SU-DHL-6 (cell line): ENCODE results near the gene ZNF74.

Experiments used
- H2AFZ ChIP-seq: fragments of 200-600 bp; sonication (generic); 2 replicates; pipeline ENCODE4 v1.6.1; 2014; ENCODE audit warnings: low read depth, mild to moderate bottlenecking, moderate library complexity, mixed read lengths, antibody characterized with exemption, low read length; ENCODE audit not compliant: severe bottlenecking
- H3F3A ChIP-seq: fragments of 200-600 bp; shearing (Covaris generic); 2 replicates; pipeline ENCODE4 v1.6.0; 2016; ENCODE audit warnings: antibody characterized with exemption, mild to moderate bottlenecking; ENCODE audit not compliant: insufficient read depth
- H3K27ac ChIP-seq: fragments of 200-600 bp; sonication (generic); 2 replicates; pipeline ENCODE4 v1.5.1; 2016; ENCODE audit warnings: low read depth, mild to moderate bottlenecking, low read length, moderate library complexity, mixed read lengths
- H3K27me3 ChIP-seq: fragments of 200-600 bp; sonication (generic), shearing (Covaris generic); 2 replicates; pipeline ENCODE4 v1.6.0; 2014; ENCODE audit warnings: mild to moderate bottlenecking, low read length
- H3K36me3 ChIP-seq: fragments of 200-600 bp; sonication (generic); 2 replicates; pipeline ENCODE4 v1.6.1; 2014; ENCODE audit warnings: mild to moderate bottlenecking, low read length, mixed read lengths
- H3K4me2 ChIP-seq: fragments of 300-600, 200-600 bp; shearing (Covaris generic), sonication (generic); 2 replicates; pipeline ENCODE4 v1.6.0; 2014; ENCODE audit warnings: low read length, low read depth, mild to moderate bottlenecking; ENCODE audit not compliant: poor library complexity, severe bottlenecking
- H3K4me3 ChIP-seq: fragments of 200-600 bp; sonication (generic); 2 replicates; pipeline ENCODE4 v1.5.1; 2014; ENCODE audit warnings: antibody characterized with exemption, low read length, mild to moderate bottlenecking, mixed read lengths; ENCODE audit not compliant: insufficient read depth, poor library complexity, severe bottlenecking
- H3K79me2 ChIP-seq: fragments of 200-600 bp; sonication (generic); 2 replicates; pipeline ENCODE4 v1.6.1; 2014; ENCODE audit warnings: mild to moderate bottlenecking, low read length, moderate library complexity; ENCODE audit not compliant: insufficient read depth
- H3K9ac ChIP-seq: fragments of 200-600 bp; sonication (generic); 2 replicates; pipeline ENCODE4 v1.7.0; 2014; ENCODE audit warnings: mild to moderate bottlenecking, low read length
- H3K9me2 ChIP-seq: fragments of 200-600 bp; sonication (generic); replicated peaks from 2 replicates; pipeline ENCODE4 v1.6.1; 2014; ENCODE audit warnings: low read length; ENCODE audit not compliant: insufficient read depth
- H3K9me3 ChIP-seq: fragments of 200-600 bp; sonication (generic); 2 replicates; pipeline ENCODE4 v1.6.1; 2014; ENCODE audit warnings: low read length, mixed read lengths; ENCODE audit not compliant: insufficient read depth
- H4K20me1 ChIP-seq: fragments of 200-600 bp; sonication (generic); 2 replicates; pipeline ENCODE4 v1.6.1; 2014; ENCODE audit warnings: low read depth, mild to moderate bottlenecking, antibody characterized with exemption, low read length, moderate library complexity, mixed read lengths
- CTCF ChIP-seq: fragments of 200-600 bp; sonication (generic); IDR thresholded peaks from one replicate; pipeline ENCODE4 v1.5.1; 2017; ENCODE audit warnings: antibody characterized with exemption, mild to moderate bottlenecking, low read length, moderate library complexity; ENCODE audit not compliant: insufficient read depth, poor library complexity, severe bottlenecking
- EZH2phosphoT487 ChIP-seq: fragments of 200-600 bp; sonication (generic), shearing (Covaris generic); conservative IDR thresholded peaks from 2 replicates; pipeline ENCODE4 v1.6.1; 2018; ENCODE audit warnings: mild to moderate bottlenecking, antibody characterized with exemption, low read length, moderate library complexity, mixed read lengths

Gene ZNF74

GRCh38 chr22:20405931-20406685 is 12.2 kb downstream of the ZNF74 start:
- no peak for TF ChIP-seq CTCF
- no peak for TF ChIP-seq EZH2phosphoT487
- H3K4me3 ChIP-seq, result no peak overlapping the region
- no peak overlapping the region for H3K9ac ChIP-seq
- no peaks in the 10 kb centered on the region for H3K27me3 ChIP-seq
- H3K36me3 ChIP-seq, result no peaks in the 10 kb centered on the region
- no peak overlapping the region for H3K4me2 ChIP-seq
- H4K20me1 ChIP-seq, result no peaks in the 10 kb centered on the region
- H3F3A ChIP-seq, result no peaks in the 10 kb centered on the region
- H3K27ac ChIP-seq, result no peak overlapping the region
- no peak overlapping the region for H2AFZ ChIP-seq
- H3K9me3 ChIP-seq, result no peaks in the 10 kb centered on the region
- no peaks in the 10 kb centered on the region for H3K79me2 ChIP-seq
- H3K9me2 ChIP-seq, result no peaks in the 10 kb centered on the region

DNA sequence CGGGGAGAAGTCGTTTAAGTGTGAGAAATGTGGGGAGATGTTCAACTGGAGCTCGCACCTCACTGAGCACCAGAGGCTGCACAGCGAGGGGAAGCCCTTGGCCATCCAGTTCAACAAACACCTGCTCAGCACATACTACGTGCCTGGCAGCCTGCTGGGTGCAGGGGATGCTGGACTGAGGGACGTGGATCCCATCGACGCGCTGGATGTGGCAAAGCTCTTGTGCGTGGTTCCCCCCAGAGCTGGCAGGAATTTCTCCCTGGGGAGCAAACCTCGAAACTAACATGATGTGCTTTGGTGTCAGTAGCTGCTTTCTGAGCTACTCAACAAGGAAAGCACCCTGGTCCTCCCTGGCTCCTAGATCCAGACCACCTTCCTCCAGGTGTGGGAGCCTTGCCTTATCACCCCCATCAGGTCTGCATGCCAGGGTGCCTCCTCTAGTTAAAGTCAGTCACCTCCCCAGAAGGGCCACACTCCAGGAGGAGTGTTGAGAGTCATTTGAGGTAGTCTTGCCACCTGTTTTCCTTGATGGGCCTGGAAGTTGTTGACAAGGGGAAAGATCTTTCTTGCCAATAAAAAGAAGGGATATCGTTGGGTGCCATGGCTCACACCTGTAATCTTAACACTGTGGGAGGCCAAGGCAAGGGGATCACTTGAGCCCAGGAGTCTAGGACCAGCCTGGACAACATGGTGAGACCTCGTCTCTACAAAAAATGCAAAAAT is 12.9 kb downstream of the ZNF74 start:
- H3K36me3 ChIP-seq, result no peaks in the 10 kb centered on the region
- no peak overlapping the region for H3K9ac ChIP-seq
- no peaks in the 10 kb centered on the region for H3K9me2 ChIP-seq
- H3K9me3 ChIP-seq, result no peaks in the 10 kb centered on the region
- H3K4me2 ChIP-seq, result no peak overlapping the region
- no peaks in the 10 kb centered on the region for H3K27me3 ChIP-seq
- no peaks in the 10 kb centered on the region for H4K20me1 ChIP-seq
- TF ChIP-seq EZH2phosphoT487, result no peak
- no peak for TF ChIP-seq CTCF
- no peak overlapping the region for H3K4me3 ChIP-seq
- H2AFZ ChIP-seq, result no peak overlapping the region
- H3F3A ChIP-seq, result no peaks in the 10 kb centered on the region
- no peaks in the 10 kb centered on the region for H3K79me2 ChIP-seq
- no peak overlapping the region for H3K27ac ChIP-seq

- no peak overlapping the region for H2AFZ ChIP-seq
- H3K9me2 ChIP-seq, result no peaks in the 10 kb centered on the region
- H3F3A ChIP-seq, result no peaks in the 10 kb centered on the region
- no peaks in the 10 kb centered on the region for H3K27me3 ChIP-seq
- no peaks in the 10 kb centered on the region for H3K36me3 ChIP-seq
- no peak for TF ChIP-seq CTCF
- TF ChIP-seq EZH2phosphoT487, result no peak
- H3K27ac ChIP-seq, result no peak overlapping the region
- H4K20me1 ChIP-seq, result no peaks in the 10 kb centered on the region
- no peaks in the 10 kb centered on the region for H3K9me3 ChIP-seq
- no peaks in the 10 kb centered on the region for H3K79me2 ChIP-seq
- no peak overlapping the region for H3K4me3 ChIP-seq
- H3K9ac ChIP-seq, result no peak overlapping the region
- H3K4me2 ChIP-seq, result no peak overlapping the region
Measured at GRCh38 chr22:20407829-20408228, 13.9 kb downstream of the ZNF74 start.
